HG02852 (cell line): ENCODE data around the gene COMMD3.
"Not testable (repeated sequence)": the region's sequence is repeated elsewhere in the genome, so short reads cannot be mapped to it uniquely, and the experiment has no call there.

Experiments
- ATAC-seq: cut with Tn5 transposase; IDR thresholded peaks from one replicate; pipeline ENCODE4 v1.9.1; 2021; ENCODE audit warnings: mild to moderate bottlenecking, moderate library complexity; ENCODE audit not compliant: unreplicated experiment

The COMMD3 gene

DNA sequence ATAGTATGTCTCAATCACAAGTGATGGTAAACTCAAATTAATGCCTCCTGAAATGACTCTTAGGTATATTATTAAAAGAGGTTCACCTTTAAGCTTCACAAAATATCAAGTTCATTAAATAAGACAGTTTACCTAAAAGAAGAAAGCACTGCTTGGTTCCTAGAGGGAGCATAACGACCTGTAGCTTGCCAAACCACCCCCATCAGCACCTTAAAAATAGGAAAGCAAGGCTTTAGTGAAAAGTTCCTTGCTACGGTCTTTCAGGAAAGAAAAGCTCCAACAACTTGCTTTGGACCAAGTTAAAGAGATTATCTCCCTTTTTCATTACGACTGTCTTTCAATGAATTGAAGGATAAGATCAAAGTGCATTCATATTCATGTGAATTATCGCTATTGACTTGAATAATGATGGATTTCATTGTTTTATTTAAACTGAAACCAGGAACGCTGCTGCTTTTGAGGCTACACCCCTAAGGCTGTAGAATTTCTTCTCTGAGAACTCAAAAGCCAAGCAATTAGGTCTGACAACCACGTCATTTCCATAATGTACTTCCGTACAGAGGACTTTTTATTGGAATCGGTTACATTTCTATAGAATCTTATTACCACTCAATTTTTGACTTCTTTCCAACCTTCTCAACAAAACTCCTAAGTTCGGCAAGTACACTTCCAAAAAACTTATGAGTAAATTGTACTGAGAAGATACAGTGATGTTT is 22.2 kb downstream of the COMMD3 start:
- ATAC-seq: no peak

DNA sequence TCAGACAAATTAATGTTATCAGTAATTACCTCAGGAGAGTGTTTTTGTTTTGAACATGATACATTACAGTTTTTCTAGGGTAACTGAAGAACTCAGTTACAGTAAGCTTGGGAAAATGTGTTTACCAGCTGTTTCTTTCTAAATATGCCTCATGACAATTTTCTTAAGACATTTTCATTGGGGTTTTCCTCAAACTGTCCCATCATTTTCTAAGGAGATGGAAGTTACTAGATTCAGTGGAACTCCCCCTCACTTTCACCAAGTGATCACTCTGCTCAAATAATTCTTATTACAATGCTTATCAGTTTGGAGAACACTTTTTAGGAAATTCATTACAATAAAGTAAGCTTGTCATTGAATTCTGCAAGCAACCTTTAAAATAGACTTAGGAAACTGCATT is 22.7 kb downstream of the COMMD3 start:
- ATAC-seq: no peak

DNA sequence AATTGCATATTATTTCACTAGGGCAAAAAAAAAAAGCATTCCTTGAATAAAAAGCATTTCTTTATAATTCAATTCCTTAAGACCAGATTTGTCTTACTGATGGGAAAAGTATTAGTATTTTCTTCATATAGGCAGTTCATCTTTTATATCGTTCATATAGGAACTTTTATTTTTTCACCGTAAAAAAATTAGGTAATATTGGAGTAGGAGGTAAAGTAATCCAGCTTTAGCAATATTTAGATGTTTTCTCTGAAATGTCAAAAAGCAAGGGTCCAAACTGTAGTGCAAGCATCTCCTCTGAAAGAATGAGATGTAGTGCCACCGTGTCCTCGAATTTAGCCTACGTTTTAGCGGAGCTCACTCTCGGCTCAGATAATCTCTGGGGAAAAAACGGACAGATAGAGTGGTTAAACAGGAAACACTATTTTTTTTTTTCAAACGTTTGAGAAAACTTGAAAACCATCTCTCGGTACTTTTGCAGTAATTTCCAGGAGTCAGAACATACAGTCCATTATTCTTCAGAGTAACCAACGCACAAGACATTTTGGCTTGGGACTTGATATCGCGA is 23.7 kb downstream of the COMMD3 start:
- ATAC-seq: no peak

DNA sequence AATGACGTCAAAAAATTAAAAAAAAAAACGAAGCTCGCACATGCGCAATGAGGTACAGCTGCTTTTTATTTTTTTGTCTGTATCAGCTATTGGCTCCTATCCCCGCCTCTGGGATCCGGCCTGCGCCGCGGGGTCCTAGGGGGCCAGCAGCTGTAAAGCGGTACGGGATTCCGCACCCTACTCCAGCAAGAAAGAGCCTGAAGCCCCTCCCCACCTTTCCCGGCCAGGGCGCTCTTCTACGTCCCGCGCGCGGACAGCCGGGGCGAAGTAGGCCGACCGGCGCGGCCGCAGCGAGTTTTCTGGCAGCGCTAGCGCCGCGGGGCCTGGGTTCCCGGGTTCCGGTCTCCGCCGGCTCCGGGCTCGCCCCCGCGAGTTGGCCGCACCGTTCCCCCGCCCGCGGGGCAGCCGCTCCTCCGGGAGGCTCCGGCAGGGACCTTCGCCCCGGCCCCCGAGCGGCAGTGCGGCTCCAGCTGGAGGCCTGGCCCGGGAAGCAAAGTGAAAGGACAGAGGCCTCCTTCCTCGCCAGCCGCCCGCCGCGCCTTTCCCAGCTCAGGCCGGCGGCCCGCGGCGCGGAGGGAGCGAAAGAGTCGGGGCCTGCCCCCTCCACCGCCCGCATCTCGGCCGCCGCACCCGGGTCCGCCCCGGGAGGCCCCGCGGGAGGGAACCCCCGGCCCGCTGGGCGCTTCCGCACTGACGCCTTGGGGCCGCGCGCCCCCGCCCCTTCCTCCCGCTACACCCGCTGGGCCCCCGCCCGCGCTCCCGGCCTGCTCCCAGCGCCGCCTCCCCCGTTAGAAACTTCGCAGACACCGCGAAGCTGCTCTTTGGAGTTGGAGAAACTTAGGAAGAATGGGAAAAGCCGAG is 24.4 kb downstream of the COMMD3 start:
- peak; percentile 47 for ATAC-seq

DNA sequence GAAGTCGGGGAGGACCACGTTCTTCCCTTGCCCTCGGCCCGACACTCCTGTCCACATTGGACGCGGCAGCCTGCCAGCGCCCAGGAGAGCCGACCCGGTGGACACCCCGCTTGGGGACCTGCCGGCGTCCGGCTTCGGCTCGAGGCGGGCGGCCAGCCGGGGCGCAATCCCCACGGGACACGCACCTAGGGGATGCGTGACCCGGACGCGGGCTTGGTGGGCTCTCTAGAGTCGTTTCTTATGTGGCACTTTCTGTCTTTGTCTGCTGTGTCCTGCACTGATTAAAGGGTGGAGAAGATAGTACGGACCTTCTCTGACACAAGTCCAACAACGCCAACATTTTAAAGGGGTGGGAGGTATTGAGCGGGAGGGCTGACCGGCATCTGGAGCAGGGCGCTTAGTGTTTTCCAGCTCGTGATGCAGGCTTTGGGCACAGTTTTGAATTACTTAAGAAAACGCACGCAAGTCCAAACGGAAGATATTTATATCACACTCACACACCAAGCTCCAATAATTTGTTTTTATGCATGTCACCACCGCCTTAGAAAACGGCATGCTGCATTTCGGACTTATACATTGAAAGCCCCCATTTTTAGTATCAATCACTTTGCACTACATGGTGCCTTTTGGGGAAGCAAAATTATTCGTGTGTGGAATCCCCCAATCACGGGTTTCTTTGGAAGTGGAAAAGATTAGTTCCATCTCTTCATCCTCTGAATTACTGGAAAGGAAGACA is 25.2 kb downstream of the COMMD3 start:
- ATAC-seq: peak; percentile 16

DNA sequence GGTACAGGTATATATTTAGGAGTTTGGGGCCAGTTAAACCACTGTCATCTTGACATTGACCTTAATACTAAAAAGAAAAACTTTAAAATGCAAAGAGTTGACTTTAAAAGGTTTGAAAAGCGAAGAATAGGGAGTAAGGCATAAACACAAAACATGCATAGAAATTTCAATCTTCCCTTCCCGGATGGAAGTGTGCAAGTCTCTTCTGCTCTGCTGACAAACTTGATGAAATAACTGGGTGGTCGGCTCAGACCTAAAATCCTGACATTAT is 25.7 kb downstream of the COMMD3 start:
- ATAC-seq: no peak

DNA sequence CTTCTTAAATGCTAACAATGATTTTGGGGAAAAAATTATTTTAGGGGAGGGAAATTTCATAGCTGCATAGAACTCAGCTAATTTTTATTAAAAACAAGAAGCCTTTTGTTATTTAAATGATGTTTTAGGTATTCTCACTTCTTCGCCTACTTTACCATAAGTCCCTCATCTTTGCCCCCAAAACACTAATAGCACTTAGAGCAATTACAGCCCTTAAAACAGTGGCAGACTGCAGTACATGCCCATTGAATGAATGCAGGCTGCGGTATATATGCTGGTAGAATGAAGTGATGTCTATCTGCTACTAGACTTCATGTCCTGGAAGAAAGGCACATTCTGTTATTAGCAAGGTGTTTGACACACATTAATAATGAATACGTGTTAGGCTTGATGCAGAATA is 26.2 kb downstream of the COMMD3 start:
- no peak for ATAC-seq

DNA sequence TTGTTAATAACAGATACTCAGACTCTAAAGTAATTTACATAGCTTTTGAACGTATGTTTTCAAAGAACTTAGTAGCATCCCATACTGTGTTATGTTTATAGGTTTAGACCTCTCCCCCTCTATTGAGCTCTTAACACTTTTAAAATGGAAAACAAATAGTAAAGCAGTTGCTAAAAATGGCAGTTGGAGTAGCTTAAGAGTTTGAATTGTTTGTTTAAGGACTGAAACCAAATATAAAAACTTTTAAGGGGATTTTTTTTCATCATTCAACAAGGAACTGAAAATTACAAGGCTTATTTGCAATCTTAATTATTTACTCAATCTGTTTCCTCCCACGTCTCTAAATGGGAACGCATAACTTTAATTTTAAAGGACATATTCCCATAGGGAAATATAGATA is 27.5 kb downstream of the COMMD3 start:
- no peak for ATAC-seq

DNA sequence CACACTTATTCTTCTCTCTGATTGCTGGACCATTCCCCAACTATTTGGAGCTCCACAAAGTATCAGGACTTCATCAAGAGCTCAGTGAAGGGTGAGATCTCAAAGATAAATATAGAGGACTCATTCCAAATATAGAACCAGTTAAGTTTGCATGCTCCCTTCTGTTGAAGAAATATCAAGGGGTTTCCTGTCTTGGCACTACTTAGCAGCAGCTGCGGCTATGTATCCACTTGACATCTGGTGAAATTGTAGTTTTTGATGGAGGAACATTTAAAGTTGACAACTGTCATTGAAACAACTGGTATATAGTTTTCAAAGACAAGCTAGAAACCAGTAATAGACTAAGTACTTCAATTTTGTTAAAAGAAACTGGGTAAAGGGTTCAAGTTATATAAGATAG is 28.1 kb downstream of the COMMD3 start:
- ATAC-seq: no peak

DNA sequence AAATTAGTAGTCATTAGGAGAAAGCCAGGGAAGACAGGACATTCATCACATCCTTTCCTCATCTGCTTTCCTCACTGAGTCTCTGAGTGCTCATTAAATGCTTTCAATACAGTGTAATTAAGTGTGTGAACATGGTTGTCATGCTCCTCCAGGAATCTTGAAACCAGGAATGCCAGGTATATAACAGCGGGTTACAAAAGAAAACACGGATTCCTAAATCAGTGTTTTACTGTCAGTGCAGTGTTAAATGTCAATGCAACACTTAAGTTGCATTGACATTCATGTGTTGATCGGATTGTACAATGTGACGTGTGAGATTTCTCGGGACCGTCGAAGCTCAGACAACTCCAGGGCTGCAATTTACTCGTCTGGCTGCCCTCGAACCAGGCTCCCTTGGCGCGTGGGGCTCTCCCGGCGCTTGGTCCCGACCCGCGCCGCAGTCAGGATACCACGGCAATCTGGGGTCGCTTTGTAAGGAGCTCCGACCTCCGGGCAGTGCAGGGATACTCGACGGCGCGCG is 28.7 kb downstream of the COMMD3 start:
- no peak for ATAC-seq

DNA sequence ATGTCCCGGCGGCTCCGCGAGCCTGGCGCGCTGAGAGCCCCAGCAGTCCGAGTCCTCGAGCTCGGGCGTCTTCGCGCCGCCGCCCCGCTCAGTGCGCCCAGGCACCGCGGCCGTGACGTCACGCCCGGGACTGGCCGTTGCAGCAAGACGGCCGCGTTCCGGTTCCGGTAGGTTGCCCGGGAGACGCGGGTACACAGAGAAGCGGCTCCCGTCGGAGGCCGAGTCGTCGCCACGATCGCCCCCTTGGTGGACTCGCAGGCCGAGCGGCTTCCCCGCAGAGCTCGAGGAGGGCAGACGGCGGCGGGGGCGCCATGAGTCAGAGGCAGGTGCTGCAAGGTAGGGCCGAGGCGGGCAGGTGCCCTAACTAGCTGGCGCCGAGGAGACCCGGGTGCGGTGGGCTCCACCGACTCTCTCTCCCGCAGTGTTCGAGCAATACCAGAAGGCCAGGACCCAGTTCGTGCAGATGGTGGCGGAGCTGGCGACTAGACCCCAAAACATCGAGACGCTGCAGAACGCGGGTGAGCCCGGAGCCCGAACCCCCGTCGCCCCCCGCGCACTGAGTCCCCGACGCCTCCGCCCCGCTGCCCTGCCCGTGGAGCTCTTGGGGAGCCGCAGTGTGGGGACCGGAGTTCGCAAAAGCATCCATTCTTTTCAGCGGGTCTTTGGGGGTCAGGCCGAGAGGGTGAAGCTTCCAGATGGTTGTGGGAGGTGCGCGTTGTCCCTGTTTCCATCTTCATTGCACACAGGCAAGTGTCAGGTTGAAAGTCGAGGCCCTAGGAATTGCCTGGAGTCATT is 29.3 kb downstream of the COMMD3 start, which contains the start of gene SPAG6:
Gene SPAG6, plus strand, starts transcription at position 196 of the 795 bp plus-strand sequence. Its CDS starts 116 bp downstream, at position 312.
- ATAC-seq: no peak

DNA sequence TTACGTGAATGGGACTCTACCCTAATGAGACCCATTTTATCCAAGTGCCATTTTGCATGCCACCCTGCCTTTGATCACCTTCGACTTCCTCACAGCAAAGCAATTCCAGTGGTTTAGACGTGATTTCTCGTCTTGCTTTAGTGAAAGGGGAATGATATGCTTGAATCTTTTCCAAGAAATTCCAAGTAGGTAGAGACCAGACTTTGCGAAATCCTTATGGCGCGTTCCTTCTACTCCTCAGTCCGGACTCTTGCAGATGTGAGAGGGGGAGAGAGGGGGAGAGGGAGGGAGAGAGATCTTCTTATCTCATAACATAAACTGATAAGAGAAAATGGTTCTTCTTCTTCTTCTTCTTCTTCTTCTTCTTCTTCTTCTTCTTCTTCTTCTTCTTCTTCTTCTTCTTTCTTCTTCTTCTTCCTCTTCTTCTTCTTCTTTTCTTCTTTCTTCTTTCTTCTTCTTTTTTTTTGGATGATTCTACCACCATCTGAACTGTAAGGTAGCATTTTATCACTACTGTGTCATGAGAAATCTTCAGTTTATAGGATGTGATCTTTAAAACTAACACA is 30.0 kb downstream of the COMMD3 start:
- no peak for ATAC-seq

DNA sequence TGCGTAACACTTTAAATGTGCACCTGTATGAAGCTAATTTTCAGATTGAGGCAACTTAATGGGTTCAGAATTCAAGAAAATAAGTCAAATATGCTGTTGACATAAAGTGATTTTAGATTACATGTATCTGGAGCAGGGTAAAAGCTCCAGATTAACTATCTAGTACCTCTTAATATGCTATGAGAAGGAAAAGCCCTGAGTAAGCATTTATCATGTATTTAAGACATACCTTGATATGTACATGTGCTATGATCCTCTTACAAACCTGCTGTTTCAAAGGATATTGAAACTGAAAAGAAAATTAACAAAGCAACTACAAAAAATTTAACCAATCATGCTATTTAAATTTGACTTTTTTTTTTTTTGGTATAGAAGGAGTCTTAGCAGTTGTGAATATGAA is 33.6 kb downstream of the COMMD3 start:
- ATAC-seq: no peak

DNA sequence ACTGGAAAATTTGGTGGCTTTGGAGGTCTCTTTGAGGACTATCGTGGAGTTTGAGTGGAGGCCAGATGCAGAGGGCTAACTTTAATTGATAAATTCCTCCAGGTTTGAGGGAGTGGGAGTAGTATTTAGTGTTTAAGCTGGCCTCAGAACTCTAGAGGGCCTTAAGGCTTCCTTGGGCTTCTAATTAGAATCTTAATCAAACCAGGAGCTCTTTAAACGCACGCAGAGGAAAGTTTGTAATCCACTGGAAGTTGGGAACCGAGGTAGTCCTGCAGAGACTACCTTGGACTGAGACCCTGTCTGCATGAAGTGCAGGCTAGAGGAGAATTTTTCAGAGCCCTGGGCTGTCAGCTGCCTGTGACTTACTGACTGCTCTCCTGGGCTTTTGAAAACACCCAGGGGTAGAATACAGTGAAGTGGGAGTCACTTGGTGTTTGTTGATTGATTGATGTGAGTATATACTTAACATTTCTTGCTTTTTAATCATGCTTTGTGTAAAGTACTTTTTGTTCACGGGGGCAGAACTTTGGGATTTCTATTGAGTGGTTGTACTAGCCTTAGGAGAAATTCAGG is 35.0 kb downstream of the COMMD3 start:
- ATAC-seq: no peak

DNA sequence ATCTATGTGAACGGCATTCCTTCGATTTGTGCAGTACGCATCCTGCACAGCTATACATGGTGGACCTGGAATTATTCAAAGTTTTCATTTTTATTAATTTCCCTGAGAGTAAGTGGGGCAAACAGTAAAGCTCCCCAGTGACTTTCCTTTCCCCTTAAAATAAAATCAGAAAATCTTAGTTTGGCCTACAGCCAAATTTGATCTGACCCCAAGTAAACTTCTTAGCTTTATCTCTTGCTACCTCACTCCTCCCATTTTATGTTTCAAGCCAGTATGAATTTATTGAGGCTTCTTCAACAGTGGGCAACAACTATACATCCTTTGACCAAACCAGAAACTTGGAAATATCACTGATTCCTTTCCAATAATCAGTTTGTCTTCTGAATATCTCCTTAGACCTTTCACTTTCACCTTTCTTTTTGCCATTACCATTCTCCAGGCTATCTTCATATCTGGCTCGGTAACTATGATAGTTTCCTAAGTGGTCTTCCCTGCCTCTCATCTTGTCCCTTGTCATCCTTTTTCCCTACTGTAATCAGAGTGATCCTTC is 40.2 kb downstream of the COMMD3 start:
- ATAC-seq: no peak

DNA sequence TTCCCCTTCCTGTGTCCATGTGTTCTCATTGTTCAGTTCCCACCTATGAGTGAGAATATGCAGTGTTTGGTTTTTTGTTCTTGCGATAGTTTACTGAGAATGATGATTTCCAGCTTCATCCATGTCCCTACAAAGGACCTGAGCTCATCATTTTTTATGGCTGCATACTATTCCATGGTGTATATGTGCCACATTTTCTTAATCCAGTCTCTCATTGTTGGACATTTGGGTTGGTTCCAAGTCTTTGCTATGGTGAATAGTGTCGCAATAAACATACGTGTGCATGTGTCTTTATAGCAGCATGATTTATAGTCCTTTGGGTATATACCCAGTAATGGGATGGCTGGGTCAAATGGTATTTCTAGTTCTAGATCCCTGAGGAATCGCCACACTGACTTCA is 41.6 kb downstream of the COMMD3 start:
- not testable (repeated sequence) for ATAC-seq

DNA sequence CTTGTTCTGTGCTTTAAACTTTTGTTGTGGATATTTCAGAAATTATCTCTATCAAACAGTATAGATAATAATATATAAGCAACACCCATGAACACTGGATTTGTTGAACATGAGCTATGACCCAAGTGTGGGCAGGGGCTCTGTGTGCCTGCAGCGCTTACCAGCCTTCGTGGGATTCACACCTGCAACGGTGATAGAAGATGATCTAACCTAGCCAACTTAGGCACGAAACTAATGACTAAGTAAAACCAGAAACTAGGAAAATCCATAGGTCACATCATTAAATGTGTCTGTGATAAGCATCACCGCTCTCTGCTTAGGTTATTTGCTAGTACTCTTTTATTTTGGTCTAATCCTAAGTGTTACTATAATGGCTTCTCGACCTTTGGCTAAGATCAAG is 47.1 kb downstream of the COMMD3 start:
- ATAC-seq: no peak

DNA sequence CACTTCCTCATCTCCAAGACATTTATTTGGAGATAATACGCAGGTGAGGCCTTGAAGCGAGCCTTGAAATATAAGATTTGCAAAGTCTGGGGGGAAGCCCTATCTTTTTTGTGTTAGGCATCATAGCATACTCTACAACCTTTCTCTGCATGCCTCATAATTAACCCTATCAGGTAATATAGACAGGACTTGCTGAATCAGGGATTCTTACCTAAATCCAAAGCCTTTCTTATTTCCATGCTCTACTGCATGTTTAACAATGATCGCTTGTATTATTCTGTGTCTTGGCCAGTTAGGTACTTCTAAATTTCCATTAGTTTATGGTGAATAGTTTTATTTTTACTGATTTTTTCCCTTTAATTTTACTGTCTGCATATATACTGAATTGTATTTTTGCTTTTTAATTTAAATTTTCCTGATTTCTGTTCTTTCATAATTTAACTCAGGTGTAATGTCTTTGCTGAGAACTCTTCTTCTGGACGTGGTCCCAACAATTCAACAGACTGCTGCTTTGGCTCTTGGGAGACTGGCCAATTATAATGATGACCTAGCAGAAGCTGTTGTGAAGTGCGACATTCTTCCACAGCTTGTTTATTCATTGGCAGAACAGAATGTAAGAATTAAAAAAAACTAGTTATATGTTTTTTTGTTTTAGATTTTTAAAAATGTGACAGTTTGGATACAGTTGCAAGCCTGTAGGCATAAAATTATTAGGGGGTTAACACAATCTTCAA is 48.4 kb downstream of the COMMD3 start:
- no peak for ATAC-seq

DNA sequence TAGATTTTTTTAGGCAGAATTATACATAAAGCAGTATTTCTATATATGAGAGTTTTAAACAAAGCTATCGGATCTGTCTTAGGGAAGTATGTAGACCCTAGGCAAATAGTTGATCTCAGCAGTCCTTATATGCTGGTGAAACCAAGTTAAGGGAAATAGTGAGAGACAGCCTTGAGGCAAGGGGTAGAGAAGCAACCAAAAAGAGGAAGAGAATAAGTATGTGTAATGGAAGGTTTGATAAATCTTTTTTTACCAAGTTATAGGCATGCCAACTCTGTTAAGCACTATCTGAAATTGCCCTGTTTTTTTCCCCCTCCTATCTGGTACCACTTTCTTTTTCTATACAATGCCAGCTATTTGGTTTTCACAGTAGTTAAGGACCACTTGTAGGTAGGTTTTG is 49.0 kb downstream of the COMMD3 start:
- ATAC-seq: peak; percentile 48
